A549 (cell line): ENCODE measurements around the gene TLK1.

Source experiments
- CTCF ChIP-seq: fragments of >200 bp; sonication (Bioruptor Twin); formaldehyde crosslinking; IDR thresholded peaks from 3 replicates; pipeline ENCODE4 v1.5.1; 2016
- EP300 ChIP-seq, 2 experiments: fragments of >200 bp; sonication (Bioruptor Twin); formaldehyde crosslinking; IDR thresholded peaks; 2 replicates in 1 of 2; 3 replicates in 1 of 2; pipeline ENCODE4 v1.6.1; 2016 to 2017
- HDAC2 ChIP-seq: fragments of 200-600 bp; sonication (generic); IDR thresholded peaks from 2 replicates; pipeline ENCODE4 v1.6.1; 2016
- MAX ChIP-seq: IDR thresholded peaks from 2 replicates; pipeline ENCODE4 v1.6.1; 2012
- MYC ChIP-seq: IDR thresholded peaks from 2 replicates; pipeline ENCODE4 v1.6.1; 2012; ENCODE audit warnings: mild to moderate bottlenecking, inconsistent platforms, low read length, improper control_type of control experiment, borderline replicate concordance
- NFE2L2 ChIP-seq: fragments of 150-350 bp; conservative IDR thresholded peaks from 2 replicates; pipeline ENCODE4 v1.6.1; 2014; ENCODE audit warnings: low read length
- NPAS2 ChIP-seq: fragments of 250-450 bp; sonication (Bioruptor Pico); IDR thresholded peaks from 2 replicates; pipeline ENCODE4 v1.8.0; 2022; ENCODE audit warnings: mild to moderate bottlenecking, moderate library complexity, borderline replicate concordance
- POLR2A ChIP-seq: IDR thresholded peaks from 2 replicates; pipeline ENCODE4 v1.6.1; 2012; ENCODE audit warnings: mild to moderate bottlenecking, low read length
- SMC3 ChIP-seq: fragments of >200 bp; sonication (Bioruptor Twin); formaldehyde crosslinking; IDR thresholded peaks from 3 replicates; pipeline ENCODE4 v1.6.1; 2018; ENCODE audit warnings: inconsistent platforms
- ZSCAN20 ChIP-seq: fragments of 250-450 bp; sonication (Bioruptor Pico); IDR thresholded peaks from 2 replicates; pipeline ENCODE4 v1.8.0; 2022; ENCODE audit warnings: mild to moderate bottlenecking, moderate library complexity
- TF ChIP-seq, protein P1 (sequence below): fragments of 450-650 bp; IDR thresholded peaks from 2 replicates; pipeline ENCODE4 v1.6.1; 2014; ENCODE audit warnings: antibody characterized with exemption

- TF ChIP-seq HDAC2 (no peak), CTCF (no peak), EP300 (IDR thresholded peaks at IDR 0.05) (no peak), MAX (no peak), POLR2A (no peak), NFE2L2 (no peak), NPAS2 (CRISPR knock-in tag) (no peak), SMC3 (no peak), ZSCAN20 (CRISPR knock-in tag) (no peak), MYC (no peak)
- TF ChIP-seq, protein P1, sequence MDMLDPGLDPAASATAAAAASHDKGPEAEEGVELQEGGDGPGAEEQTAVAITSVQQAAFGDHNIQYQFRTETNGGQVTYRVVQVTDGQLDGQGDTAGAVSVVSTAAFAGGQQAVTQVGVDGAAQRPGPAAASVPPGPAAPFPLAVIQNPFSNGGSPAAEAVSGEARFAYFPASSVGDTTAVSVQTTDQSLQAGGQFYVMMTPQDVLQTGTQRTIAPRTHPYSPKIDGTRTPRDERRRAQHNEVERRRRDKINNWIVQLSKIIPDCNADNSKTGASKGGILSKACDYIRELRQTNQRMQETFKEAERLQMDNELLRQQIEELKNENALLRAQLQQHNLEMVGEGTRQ: no peak
Observed at GRCh38 chr2:171084128-171084527, 76.6 kb downstream of the TLK1 start.
